Measurements from ENCODE around the gene CAPN13.

CAPN13 gene

GRCh38 chr2:30764021-30764800 is 43.0 kb downstream of the CAPN13 start:
- H2AFZ ChIP-seq (ENCODE audit: low read length): no peak overlapping the region
- no peak overlapping the region for H3K27ac ChIP-seq (ENCODE audit: low read depth, low read length, poor library complexity, severe bottlenecking)
- TF ChIP-seq CTCF (IDR thresholded peaks at IDR 0.05; ENCODE audit: low read length) (no peak), EZH2 (IDR thresholded peaks at IDR 0.05; ENCODE audit: borderline replicate concordance, low read length) (no peak)
- H3K4me2 ChIP-seq (ENCODE audit: low read length): no peak overlapping the region
- H4K20me1 ChIP-seq (ENCODE audit: insufficient read depth, low read length): no peaks in the 10 kb centered on the region
- H3K27me3 ChIP-seq (ENCODE audit: insufficient read depth, low read length): no peaks in the 10 kb centered on the region
- no peaks in the 10 kb centered on the region for H3F3A ChIP-seq (ENCODE audit: insufficient read depth, low read length)
- no peaks in the 10 kb centered on the region for H3K36me3 ChIP-seq (ENCODE audit: insufficient read depth, low read length)
- H3K4me3 ChIP-seq (ENCODE audit: low read depth, low read length, poor library complexity, severe bottlenecking): no peak overlapping the region
- H3K79me2 ChIP-seq (ENCODE audit: insufficient read depth, low read length): no peaks in the 10 kb centered on the region
- H3K9me3 ChIP-seq (ENCODE audit: low read length): no peaks in the 10 kb centered on the region
- no peak overlapping the region for H3K9ac ChIP-seq (ENCODE audit: low read length)
- H3K9me2 ChIP-seq (ENCODE audit: low read depth, low read length): no peaks in the 10 kb centered on the region
- no peaks in the 10 kb centered on the region for H3K4me1 ChIP-seq (ENCODE audit: insufficient read depth, low read length, severe bottlenecking)

- TF ChIP-seq EZH2 (IDR thresholded peaks at IDR 0.05; ENCODE audit: borderline replicate concordance, low read length) (no peak), CTCF (IDR thresholded peaks at IDR 0.05; ENCODE audit: low read length) (no peak)
- no peaks in the 10 kb centered on the region for H3K79me2 ChIP-seq (ENCODE audit: insufficient read depth, low read length)
- H3K9me2 ChIP-seq (ENCODE audit: low read depth, low read length): no peaks in the 10 kb centered on the region
- no peak overlapping the region for H3K4me2 ChIP-seq (ENCODE audit: low read length)
- no peak overlapping the region for H3K27ac ChIP-seq (ENCODE audit: low read depth, low read length, poor library complexity, severe bottlenecking)
- no peaks in the 10 kb centered on the region for H3K4me1 ChIP-seq (ENCODE audit: insufficient read depth, low read length, severe bottlenecking)
- no peak overlapping the region for H2AFZ ChIP-seq (ENCODE audit: low read length)
- H4K20me1 ChIP-seq (ENCODE audit: insufficient read depth, low read length): no peaks in the 10 kb centered on the region
- no peaks in the 10 kb centered on the region for H3K36me3 ChIP-seq (ENCODE audit: insufficient read depth, low read length)
- no peaks in the 10 kb centered on the region for H3K27me3 ChIP-seq (ENCODE audit: insufficient read depth, low read length)
- H3K9ac ChIP-seq (ENCODE audit: low read length): no peak overlapping the region
- H3K9me3 ChIP-seq (ENCODE audit: low read length): no peaks in the 10 kb centered on the region
- no peak overlapping the region for H3K4me3 ChIP-seq (ENCODE audit: low read depth, low read length, poor library complexity, severe bottlenecking)
- H3F3A ChIP-seq (ENCODE audit: insufficient read depth, low read length): no peaks in the 10 kb centered on the region
Observed at GRCh38 chr2:30763151-30763660, 44.0 kb downstream of the CAPN13 start.

- Histone ChIP-seq H2AFZ (ENCODE audit: low read length) (no peak overlapping the region), H3K4me1 (ENCODE audit: insufficient read depth, low read length, severe bottlenecking) (no peaks in the 10 kb centered on the region), H3K27me3 (ENCODE audit: insufficient read depth, low read length) (0 out of 2 replicates have a peak, but pooled peaks cover 4% of the 10 kb centered on the region), H3K36me3 (ENCODE audit: insufficient read depth, low read length) (no peaks in the 10 kb centered on the region), H3K79me2 (ENCODE audit: insufficient read depth, low read length) (no peaks in the 10 kb centered on the region), H3K4me2 (ENCODE audit: low read length) (no peak overlapping the region), H3K4me3 (ENCODE audit: low read depth, low read length, poor library complexity, severe bottlenecking) (no peak overlapping the region), H4K20me1 (ENCODE audit: insufficient read depth, low read length) (no peaks in the 10 kb centered on the region), H3K9me3 (ENCODE audit: low read length) (no peaks in the 10 kb centered on the region), H3K9ac (ENCODE audit: low read length) (no peak overlapping the region), H3F3A (ENCODE audit: insufficient read depth, low read length) (no peaks in the 10 kb centered on the region), H3K27ac (ENCODE audit: low read depth, low read length, poor library complexity, severe bottlenecking) (no peak overlapping the region), H3K9me2 (ENCODE audit: low read depth, low read length) (no peaks in the 10 kb centered on the region)
- TF ChIP-seq EZH2 (IDR thresholded peaks at IDR 0.05; ENCODE audit: borderline replicate concordance, low read length) (no peak), CTCF (IDR thresholded peaks at IDR 0.05; ENCODE audit: low read length) (no peak)
Observed at GRCh38 chr2:30761226-30761625, 46.0 kb downstream of the CAPN13 start.
